ENCODE data around the gene SBF2.
"Not testable (repeated sequence)": the region's sequence is repeated elsewhere in the genome, so short reads cannot be mapped to it uniquely, and the experiment has no call there.

Gene SBF2

DNA sequence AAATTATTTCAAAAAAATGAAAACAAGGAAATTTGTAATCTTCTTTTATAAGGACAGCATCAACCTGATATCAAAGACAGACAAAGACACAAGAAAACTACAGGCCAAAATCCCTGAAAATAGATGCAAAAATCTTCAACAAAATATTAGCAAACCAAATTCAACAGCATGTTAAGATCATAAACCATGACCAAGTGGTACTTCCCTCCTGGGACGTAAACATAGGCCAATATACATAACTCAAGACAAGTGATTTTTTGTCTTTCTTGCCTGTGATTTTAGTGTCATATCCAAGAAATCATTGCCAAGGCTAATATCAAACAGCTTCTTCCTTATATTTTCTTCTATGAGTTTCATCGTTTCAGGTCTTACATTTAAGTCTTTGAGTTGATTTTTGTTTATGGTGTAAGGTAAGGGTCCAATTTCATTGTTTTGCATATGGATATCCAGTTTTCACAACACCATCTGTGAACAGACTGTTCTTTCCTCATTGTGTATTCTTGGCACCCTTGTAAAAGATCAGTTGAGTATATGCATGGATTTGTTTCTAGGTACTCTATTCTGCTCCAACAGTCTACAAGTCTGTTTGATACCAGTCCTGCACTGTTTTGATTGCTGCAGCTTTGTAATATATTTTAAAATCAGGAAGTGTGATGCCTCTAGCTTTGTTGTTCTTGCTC is 50.0 kb downstream of the SBF2 start:
- H3K4me3 ChIP-seq (ENCODE audit: low read length) = no peak overlapping the region
- TF ChIP-seq ZNF274 (IDR thresholded peaks at IDR 0.05; ENCODE audit: low read depth, low read length) = no peak

DNA sequence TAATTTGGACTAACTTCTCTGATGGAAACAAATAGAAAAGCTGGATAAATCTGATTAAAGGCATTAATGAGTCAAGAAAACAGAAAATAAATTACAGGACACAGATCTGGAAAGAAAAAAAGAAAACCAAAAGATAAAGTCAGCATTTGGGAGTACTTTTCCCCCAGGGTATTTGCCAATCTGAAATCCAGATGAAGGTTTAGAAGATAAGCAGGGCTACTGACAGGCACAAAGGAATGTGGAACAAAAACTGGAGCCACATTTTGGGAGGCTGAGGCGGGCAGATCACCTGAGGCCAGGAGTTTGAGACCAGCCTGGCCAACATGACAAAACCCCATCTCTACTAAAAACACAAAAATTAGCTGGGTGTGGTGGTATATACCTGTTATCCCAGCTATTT is 57.2 kb downstream of the SBF2 start:
- no peak overlapping the region for H3K4me3 ChIP-seq (ENCODE audit: low read length)
- TF ChIP-seq ZNF274 (IDR thresholded peaks at IDR 0.05; ENCODE audit: low read depth, low read length) = no peak

DNA sequence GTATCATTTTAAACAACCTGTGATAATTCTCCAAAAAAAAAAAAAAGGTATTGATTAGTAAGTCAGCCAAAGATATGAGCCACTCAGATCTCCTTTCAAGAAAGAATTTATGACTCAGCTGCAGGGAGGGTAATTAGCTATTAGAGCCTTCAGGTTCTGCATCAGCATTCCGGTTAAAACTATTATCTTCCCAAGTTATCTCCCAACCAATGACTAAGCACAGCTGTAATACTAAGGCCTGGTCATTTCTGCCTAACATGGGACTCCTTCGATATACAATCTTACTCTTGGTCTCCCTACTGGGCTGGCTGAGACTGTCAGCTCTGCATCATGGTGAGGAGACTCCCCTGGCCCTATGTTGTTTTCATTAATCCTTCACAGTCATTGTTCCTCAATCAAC is 60.4 kb downstream of the SBF2 start:
- no peak overlapping the region for H3K4me3 ChIP-seq (ENCODE audit: low read length)
- TF ChIP-seq ZNF274 (IDR thresholded peaks at IDR 0.05; ENCODE audit: low read depth, low read length) = no peak

DNA sequence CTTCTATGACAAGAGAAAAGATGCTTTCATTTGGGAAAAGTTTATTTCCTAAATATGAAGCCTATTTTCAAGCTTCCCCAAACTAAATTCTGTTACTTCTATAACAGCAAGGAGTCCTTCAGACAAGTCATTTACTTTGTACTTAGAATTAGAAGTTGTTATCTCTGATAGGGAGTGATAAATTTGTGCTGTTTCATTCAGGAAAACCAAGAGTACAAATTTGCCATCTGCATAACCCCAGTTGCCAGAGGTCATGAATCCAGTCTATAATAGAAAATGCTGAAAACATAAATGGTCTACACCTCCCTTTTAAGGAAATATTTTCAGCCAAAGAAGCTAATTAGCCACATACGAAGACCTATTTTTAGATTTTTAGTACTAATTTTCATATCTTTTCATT is 61.3 kb downstream of the SBF2 start:
- H3K4me3 ChIP-seq (ENCODE audit: low read length) = no peak overlapping the region
- TF ChIP-seq ZNF274 (IDR thresholded peaks at IDR 0.05; ENCODE audit: low read depth, low read length) = no peak

DNA sequence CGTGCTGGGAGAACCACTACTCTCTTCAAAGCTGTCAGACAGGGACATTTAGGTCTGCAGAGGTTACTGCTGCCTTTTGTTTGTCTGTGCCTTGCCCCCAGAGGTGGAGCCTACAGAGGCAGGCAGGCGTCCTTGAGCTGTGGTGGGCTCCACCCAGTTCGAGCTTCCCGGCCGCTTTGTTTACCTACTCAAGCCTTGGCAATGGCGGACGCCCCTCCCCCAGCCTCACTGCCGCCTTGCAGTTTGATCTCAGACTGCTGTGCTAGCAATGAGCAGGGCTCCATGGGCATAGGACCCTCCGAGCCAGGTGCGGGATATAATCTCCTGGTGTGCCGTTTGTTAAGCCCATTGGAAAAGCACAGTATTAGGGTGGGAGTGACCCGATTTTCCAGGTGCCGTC is 62.2 kb downstream of the SBF2 start:
- H3K4me3 ChIP-seq (ENCODE audit: low read length) = not testable (repeated sequence)

DNA sequence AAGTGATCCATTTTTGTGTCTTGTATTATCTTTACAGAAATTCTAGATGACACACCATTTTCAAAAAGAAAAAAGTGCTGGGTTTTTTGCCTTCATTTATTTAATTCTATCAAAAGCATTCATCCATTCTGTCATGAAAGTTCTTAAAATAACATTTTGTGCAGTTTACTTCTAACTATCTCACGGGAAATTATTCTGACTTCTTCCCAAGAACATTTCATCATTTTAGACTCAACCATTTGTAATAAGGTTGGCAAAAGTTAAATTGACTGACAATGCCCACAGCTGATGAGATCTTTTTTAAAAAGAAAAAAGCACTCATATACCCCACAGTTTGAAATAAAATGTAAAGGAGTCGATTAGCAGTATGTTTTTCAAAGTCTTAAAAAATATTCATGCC is 68.5 kb downstream of the SBF2 start:
- no peak overlapping the region for H3K4me3 ChIP-seq (ENCODE audit: low read length)
- no peak for TF ChIP-seq ZNF274 (IDR thresholded peaks at IDR 0.05; ENCODE audit: low read depth, low read length)

DNA sequence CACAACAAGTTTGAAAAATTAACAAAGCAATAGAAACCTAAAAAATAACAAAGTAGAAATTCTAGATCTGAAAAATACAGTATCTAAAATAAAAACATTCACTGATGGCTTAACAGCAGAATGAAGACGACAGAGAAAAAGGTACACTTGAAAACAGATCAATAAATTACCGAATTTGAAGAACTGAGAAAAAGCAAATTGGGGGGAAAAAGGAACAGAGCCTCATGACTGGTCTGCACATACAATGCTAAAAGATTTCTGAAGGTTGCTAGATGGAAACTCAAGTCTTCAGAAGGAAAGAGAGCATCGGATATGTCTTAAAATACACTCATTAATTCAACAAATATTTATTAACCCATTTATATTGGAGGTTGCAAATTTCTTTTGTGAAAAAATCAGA is 71.6 kb downstream of the SBF2 start:
- H3K4me3 ChIP-seq (ENCODE audit: low read length) = no peak overlapping the region
- TF ChIP-seq ZNF274 (IDR thresholded peaks at IDR 0.05; ENCODE audit: low read depth, low read length) = no peak

DNA sequence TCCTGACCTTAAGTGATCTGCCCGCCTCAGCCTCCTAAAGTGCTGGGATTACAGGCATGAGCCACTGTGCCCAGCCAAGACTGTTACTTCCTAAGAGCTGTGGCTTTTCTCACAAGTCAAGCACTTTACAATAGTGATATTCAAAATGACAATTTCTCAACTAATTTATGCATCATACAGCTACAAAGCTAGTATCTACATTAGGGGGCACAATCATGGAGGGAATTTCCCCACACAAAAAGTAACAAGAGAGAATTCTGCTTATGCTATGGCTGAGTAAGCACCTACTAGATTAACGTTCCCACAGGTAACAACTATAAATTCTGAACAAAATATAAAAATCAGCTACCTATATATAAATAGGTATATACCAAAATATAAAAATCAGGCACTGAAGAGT is 72.7 kb downstream of the SBF2 start:
- TF ChIP-seq ZNF274 (IDR thresholded peaks at IDR 0.05; ENCODE audit: low read depth, low read length) = no peak
- H3K4me3 ChIP-seq (ENCODE audit: low read length) = no peak overlapping the region

DNA sequence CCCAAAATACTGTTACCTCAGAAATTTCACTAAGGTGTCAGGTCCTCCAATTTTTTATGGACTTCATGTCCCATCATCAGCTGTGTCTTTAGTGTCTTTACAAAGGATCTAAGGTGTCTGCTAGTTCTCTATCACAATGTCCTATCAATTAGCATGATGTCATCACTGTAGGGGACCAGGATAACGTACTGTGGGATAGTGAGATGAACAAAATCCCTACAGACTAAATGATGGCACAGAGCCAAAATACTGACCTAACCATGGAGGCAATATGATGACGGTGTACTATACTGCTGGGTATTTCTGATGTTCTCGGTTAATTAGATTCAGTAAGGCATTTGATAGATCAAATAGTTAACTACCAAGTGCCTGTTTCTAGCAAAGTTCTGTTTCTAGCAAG is 82.5 kb downstream of the SBF2 start:
- no peak for TF ChIP-seq ZNF274 (IDR thresholded peaks at IDR 0.05; ENCODE audit: low read depth, low read length)
- H3K4me3 ChIP-seq (ENCODE audit: low read length) = no peak overlapping the region

DNA sequence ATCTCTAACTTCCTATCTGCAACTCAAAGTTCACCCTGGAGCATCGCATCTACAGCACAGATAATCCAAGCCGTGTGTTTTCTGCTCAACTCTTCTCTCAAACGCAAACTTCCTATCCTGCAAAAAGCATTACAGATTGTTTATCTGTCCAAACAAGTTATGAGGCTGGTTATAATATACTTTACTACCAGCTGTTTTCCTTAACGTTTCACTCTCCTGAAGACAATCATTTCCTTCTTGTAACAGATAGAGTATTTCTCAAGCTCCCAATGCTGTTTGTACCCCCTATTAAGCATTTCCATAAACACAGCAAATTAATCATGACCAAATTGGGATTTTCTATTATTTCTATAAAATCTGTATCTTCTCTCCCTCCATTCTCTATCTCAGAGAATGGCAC is 84.7 kb downstream of the SBF2 start:
- TF ChIP-seq ZNF274 (IDR thresholded peaks at IDR 0.05; ENCODE audit: low read depth, low read length) = no peak
- H3K4me3 ChIP-seq (ENCODE audit: low read length) = no peak overlapping the region

DNA sequence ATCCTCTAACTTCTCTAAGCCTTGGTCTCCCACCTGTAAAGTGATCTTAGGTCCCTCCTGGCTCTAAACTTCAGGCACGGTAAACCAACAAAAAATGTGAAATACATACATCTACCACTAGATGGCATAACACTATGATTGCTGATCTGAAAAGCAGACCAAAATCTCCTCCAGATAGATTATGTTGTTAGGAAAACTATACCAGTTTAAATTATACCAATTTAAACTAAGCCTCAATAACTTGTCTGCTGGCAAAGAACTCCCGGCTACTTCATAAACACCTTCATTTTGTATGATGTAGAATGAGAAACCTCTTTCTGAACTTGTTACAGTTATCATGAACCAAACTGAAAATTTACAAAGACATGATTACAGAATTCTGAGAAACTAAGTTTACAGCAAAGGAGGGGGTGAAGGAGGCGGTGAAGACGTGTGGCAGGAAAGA is 85.9 kb downstream of the SBF2 start:
- no peak overlapping the region for H3K4me3 ChIP-seq (ENCODE audit: low read length)
- TF ChIP-seq ZNF274 (IDR thresholded peaks at IDR 0.05; ENCODE audit: low read depth, low read length) = no peak

DNA sequence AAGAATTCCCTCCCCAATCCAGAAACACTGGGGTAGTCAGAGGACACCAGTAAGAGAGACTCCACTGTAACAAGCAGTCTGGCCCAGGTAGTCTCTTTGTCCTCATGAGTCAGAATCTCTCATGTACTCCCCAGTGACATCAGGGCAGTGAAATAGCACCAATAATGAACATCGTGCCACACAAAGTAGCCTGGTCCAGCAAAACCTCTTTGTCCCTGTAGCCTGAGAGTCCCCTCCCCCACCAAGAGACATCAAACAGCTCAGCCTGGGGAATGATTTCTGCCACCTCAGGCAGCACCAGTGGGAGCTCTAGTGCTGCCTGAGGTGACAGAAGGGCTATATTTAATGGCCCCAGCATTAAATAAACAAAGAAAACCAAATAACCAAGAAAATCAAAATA is 88.1 kb downstream of the SBF2 start:
- no peak for TF ChIP-seq ZNF274 (IDR thresholded peaks at IDR 0.05; ENCODE audit: low read depth, low read length)
- no peak overlapping the region for H3K4me3 ChIP-seq (ENCODE audit: low read length)

DNA sequence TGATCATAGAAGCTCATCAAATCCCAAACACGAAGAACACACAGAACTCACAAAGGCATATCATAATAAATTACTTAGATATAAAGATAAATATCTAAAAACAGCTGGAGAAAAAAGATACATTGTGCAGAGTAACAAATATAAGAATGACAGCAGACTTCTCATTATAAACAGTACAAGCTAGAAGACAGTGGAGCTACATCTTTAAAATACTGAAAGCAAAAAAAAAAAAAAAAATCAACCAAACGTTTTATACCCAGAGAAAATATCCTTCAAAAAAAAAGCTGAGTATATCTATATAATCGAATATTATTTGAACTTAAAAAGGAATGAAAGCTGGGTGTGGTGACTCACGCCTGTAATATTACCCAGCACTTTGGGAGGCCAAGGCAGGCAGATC is 90.0 kb downstream of the SBF2 start:
- H3K4me3 ChIP-seq (ENCODE audit: low read length) = no peak overlapping the region
- no peak for TF ChIP-seq ZNF274 (IDR thresholded peaks at IDR 0.05; ENCODE audit: low read depth, low read length)

DNA sequence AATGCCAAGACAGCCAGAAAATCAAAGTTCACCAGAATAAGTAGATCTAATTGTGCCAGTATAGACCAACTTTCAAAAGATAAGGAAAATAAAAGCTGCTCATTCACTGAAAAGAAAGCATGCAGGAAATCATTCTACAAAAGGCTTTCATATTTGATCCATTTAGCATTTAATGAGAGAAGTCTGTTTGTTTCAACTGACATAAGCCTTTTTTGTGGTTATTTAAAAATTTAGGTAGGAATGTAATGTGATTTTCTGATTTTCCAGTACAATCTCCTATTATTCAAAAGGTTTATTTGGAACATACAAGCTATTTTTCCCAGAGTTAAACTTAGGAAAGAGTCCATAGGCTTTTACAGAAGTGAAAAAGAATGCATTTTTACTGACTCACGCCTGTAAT is 92.7 kb downstream of the SBF2 start:
- TF ChIP-seq ZNF274 (IDR thresholded peaks at IDR 0.05; ENCODE audit: low read depth, low read length) = no peak
- no peak overlapping the region for H3K4me3 ChIP-seq (ENCODE audit: low read length)

DNA sequence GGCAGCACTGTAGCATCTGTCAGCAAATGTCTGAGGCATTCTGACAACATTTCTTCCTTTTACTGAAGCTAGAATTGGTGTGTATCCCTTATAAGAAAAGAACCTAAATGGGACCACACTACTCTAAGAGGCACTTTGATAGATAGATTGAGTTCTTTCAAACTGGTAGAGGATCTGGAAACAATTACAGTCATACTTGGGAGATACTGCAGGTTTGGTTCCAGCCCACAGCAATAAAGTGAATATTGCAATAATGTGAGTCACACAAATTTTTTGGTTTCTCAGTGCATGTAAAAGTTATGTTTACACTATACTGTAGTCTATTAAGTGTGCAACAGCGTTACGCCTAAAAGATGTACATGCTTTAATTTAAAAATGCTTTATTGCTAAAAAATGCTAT is 96.9 kb downstream of the SBF2 start:
- H3K4me3 ChIP-seq (ENCODE audit: low read length) = no peak overlapping the region
- no peak for TF ChIP-seq ZNF274 (IDR thresholded peaks at IDR 0.05; ENCODE audit: low read depth, low read length)

DNA sequence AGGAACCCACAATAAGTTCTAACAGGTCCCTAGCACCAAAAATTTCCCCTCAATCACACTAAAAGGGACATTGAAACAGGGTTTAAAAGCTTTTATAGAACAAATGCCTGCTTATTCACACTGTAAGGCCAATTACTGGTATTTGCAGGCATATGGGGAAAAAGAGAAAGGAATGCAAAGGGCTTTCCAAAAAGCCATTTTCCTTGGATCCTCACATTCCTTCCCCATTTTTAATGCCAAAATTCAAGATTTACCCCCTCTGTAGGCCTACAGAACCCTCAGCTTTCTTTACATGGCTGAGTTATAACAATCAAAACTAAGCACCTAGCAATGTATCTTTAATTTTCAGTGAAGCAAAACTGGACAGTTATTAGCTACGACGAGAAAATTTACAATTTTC is 102.0 kb downstream of the SBF2 start:
- no peak for TF ChIP-seq ZNF274 (IDR thresholded peaks at IDR 0.05; ENCODE audit: low read depth, low read length)
- no peak overlapping the region for H3K4me3 ChIP-seq (ENCODE audit: low read length)
